GM21576 (cell line): Measurements from ENCODE around the gene DDX18.

Source experiments
- ATAC-seq: cut with Tn5 transposase; IDR thresholded peaks from one replicate; pipeline ENCODE4 v1.9.1; 2021; ENCODE audit warnings: mild to moderate bottlenecking, moderate library complexity; ENCODE audit not compliant: unreplicated experiment

The DDX18 gene

DNA sequence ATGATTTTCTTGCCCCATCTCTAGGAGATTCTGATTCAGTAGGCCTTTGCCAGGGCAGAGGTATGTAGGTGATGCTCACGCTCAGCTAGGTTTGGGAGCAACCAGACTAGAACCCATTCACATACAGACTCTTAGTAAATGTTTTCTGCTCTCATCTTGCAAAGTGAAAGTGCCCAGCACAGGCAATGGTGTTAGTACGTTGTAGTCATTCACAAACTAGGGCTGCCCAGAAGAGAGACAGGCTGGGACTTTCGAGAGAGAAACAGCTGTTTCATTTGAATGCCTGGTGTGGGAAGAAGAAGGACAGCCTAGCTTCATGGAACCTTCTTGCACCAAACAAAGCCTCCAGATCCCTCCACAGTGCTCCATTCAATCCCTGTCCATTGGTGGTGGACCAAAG lies 19.4 kb downstream of the DDX18 start:
- ATAC-seq: no peak

DNA sequence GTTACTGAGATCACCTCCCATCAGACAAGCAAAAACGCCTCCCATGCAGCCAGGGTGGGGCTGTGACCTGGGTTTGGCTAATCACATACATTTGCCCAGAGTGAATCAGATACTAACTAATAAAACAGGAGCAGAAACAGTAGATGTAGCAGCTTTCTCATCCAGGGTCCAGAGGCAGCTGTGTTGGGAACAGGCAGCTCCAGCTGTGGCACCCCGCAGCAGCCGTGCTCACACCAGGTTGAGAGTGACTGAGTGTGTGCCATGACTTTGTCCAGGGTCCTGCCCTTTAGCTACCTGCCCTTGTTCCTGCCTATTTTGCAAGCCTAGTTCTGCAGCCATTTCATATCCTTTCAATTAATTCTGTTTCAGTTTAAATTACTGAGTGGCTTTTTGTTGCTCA lies 20.5 kb downstream of the DDX18 start:
- ATAC-seq: no peak

DNA sequence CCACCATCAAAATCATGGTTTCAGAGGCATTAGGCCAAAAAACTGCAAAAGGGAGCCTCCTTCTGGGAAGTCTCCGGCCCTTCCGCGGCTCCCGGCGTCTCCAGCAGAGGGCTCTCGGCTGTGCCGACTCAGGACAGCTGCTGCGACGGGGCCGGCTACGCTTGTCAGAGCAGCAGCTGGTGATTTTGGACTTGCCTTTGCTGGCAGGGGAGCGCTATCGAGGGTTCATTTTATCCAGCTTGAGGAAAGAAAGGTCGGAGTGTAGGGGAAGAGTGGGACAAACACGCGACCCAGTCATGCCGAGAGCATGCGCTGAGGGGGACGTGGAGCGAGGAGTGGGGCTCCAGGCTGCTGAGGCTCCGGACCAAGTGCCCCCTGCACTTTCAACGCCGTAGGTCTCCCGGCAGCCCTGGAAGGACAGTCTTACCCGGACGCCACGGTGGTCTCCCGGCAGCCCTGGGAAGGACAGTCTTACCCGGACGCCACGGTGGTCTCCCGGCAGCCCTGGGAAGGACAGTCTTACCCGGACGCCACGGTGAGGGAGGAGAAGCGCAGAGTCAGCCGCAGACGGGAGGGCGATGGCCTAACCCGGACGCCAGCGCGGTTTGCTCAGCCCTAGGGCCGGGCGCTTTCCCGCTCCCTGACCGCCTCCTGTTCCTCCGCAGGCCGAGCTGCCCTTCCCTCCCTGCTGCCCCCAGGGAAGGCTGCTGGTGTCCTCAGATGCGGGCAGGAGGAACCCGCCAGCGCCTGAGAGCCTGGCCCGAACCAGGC lies 21.7 kb downstream of the DDX18 start:
- ATAC-seq: peak; percentile 82

GRCh38 chr2:117845304-117845703 lies 30.8 kb downstream of the DDX18 start:
- no peak for ATAC-seq

GRCh38 chr2:117850015-117850414 lies 35.5 kb downstream of the DDX18 start:
- no peak for ATAC-seq

DNA sequence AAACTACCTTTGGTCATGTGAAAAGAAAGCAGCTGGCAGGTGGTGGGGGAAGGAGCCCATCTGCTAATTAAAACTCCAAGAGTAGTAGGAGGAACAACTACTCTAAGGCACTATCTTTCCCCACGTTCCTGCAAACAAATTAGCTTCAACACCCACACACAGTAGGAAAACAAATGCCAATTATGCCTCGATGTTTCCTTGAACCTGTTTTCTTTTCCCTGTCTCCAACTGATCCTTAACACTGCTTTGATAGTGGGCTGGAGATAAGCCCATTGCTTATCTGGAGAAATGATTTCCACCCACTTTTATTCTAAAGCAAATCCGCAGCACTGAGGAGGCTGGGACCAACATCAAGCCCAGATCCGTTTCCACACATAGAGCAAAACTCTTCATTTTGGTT lies 36.0 kb downstream of the DDX18 start:
- ATAC-seq: no peak

DNA sequence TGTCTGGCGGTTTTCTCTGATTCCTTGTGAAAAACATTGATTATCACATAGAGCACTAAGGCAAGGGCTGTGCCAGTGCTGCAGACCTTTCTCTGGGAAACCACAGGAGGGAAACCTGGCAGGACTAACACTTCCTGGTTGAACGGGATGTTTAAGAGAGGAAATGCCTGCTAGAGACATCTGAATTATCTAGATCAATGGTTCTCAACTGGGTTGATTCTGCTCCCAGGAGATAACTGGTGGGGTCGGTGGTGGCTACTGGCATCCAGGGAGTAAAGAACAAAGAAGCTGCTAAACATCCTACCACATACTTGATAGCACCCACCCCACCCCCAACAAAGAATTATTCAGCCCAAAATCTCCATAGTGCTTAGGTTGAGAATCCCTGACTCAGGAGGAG lies 37.5 kb downstream of the DDX18 start:
- no peak for ATAC-seq

DNA sequence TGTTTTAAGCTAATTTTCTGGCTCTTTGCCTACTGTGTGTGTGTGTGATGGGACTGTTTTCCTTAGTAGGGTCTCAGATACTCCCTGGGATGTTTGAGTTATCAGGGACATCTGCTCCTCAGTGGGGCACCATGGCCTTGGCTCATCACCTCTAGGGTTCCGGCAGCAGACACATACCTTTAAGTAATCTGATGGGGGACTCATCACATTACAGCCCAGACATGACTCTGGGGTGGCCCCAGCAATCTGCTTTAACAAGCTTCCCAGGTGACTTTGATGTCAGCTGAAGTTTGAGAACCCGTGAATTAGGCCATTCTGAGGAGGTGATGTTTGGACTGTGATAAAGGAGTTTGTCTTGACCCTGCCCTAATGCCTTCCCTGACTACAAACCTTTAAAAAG lies 38.8 kb downstream of the DDX18 start:
- no peak for ATAC-seq

GRCh38 chr2:117853873-117854272 lies 39.4 kb downstream of the DDX18 start:
- ATAC-seq: no peak

GRCh38 chr2:117854610-117855009 lies 40.1 kb downstream of the DDX18 start:
- no peak for ATAC-seq

DNA sequence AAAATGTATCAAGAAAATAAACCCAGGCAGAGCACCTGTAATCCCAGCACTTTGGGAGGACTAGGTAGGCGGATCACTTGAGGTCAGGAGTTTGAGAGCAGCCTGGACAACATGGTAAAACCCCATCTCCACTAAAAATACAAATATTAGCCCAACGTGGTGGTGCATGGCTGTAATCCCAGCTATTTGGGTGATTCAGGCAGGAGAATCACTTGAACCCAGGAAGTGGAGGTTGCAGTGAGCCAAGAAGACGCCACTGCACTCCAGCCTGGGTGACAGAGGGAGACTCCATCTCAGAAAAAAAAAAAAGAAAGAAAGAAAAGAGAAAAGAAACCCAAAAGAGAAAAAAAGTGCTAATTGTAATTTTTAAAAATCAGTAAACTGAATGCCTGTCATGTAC lies 41.4 kb downstream of the DDX18 start:
- no peak for ATAC-seq

- ATAC-seq: no peak
These were observed 42.1 kb downstream of the DDX18 start for GRCh38 chr2:117856415-117857210.

- no peak for ATAC-seq
These were observed 43.8 kb downstream of the DDX18 start for GRCh38 chr2:117858336-117858735.

- ATAC-seq: no peak
These were observed 44.5 kb downstream of the DDX18 start for GRCh38 chr2:117858892-117859531.

- ATAC-seq: no peak
These were observed 45.0 kb downstream of the DDX18 start for GRCh38 chr2:117859532-117859911.

DNA sequence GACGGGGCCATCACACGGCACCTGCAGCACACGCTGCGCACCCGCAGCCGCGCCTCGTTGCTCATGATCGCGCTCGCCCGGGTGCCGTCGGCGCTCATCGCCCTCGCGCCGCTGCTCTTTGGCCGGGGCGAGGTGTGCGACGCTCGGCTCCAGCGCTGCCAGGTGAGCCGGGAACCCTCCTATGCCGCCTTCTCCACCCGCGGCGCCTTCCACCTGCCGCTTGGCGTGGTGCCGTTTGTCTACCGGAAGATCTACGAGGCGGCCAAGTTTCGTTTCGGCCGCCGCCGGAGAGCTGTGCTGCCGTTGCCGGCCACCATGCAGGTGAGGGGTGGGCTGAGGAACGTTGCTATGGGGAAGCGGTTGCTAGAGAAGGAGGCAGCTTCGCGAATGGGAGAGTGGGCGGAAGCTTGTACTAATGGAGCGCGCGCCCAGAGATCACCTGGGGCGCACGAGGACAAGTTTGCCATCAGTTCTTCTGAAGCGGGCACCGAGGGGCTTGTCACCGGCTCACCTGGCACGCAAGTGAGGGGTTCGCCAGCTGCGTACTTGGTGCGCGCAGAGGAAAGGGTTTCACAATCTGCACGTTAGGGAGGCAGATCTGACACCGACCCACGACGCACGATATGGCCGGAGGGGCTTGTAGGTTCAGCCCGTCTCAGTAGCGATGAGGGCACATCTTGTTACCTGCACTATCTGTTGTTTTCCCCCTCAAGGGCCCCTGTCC lies 45.6 kb downstream of the DDX18 start:
- no peak for ATAC-seq

DNA sequence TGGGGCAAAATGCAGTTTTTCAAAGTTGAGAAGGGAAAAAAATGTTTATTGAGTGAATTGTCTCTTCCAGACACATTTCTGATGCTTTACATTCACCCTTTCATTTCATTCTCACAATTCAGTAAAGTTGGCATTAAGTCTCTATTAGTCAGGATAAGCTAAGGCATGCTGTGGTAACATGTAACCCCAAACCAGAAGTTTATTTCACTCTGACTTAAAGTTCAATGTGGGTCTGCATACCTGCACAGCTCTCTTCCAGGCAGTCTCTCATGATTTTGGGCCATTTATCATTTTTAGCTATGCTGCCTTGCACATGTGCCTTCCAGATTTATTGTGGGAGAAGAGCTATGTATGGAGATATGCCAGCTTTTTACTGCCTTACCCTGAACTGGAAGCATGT lies 48.0 kb downstream of the DDX18 start:
- ATAC-seq: no peak

DNA sequence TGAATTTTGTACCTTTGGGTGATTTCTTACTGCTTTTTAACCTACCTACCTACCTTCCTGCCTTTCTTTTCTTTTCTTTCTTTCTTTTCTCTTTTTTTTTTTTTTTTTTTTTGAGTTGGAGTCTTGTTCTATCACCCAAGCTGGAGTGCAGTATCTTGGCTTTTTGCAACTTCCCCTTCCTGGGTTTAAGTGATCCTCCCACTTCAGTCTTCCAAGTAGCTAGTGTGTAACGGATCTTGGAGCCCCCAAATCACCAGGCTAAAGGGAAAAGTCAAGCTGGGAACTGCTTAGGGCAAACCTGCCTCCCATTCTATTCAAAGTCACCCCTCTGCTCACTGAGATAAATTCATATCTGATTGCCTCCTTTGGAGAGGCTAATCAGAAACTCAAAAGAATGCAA lies 61.3 kb downstream of the DDX18 start:
- no peak for ATAC-seq

DNA sequence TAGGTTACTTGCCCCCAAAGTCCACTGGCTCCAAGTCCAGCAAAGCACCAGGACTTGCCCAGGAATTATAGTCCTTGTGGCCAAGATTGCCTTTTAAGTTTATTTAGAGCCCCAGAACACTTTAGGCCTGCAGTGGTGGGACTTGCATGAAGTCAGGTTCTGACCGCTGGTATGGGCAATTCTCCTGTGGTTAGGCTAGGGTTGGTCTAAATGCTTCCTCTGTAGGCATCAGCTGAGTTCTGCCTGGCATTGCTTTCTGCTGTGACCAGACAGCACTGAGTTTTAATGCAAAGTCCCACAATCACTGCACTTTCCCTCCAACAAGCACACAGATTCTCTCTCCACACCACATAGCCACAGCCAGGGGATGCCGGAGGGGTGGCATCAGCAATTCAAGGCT lies 64.5 kb downstream of the DDX18 start:
- no peak for ATAC-seq
